Mucosa of gallbladder (tissue), 1 donor: ENCODE results near the gene AKR1D1. TPM values are rescaled to one million over a fixed set of nuclear protein-coding genes. Genes with fewer than 3 reads are reported as not detected.
A peak's percentile ranks its signal among the peaks of the same experiment; 100 is the strongest.
"Not testable (repeated sequence)": the region's sequence is repeated elsewhere in the genome, so short reads cannot be mapped to it uniquely, and the experiment has no call there.

Experiments
- DNase-seq: peaks from one replicate; pipeline ENCODE4 v3.0.0-alpha.2; 2020; ENCODE audit warnings: low spot score
- total RNA-seq: library from RNA; stranded (reverse); gene quantifications from one replicate; pipeline ENCODE4 v1.2.1, GENCODE V29; 2021
- donor health status: DM: no; HTN: no; CAD: no.

AKR1D1 gene, protein sequence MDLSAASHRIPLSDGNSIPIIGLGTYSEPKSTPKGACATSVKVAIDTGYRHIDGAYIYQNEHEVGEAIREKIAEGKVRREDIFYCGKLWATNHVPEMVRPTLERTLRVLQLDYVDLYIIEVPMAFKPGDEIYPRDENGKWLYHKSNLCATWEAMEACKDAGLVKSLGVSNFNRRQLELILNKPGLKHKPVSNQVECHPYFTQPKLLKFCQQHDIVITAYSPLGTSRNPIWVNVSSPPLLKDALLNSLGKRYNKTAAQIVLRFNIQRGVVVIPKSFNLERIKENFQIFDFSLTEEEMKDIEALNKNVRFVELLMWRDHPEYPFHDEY
- total RNA-seq = 0.37 TPM

DNA sequence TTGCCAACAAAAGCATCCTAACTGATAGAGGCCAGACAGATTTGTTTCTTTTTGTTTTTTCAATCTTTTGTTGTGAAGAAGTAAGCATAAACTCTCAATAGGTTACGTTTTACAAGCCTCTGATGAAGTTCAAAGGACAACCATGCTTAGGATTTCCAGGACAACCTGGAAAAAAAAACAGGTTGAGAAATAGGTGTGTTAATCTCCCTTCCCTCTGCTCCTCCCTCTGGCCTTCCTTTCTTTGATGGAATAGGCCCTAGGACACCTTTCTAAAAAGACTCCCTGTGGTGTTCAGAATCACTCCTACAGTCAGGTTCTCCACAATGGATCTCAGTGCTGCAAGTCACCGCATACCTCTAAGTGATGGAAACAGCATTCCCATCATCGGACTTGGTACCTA, at the start of gene AKR1D1:
TSS of gene AKR1D1 (plus strand) at position 264 of the 400 bp plus-strand sequence. CDS start at position 324, 60 bp downstream.
- DNase-seq = no peak

DNA sequence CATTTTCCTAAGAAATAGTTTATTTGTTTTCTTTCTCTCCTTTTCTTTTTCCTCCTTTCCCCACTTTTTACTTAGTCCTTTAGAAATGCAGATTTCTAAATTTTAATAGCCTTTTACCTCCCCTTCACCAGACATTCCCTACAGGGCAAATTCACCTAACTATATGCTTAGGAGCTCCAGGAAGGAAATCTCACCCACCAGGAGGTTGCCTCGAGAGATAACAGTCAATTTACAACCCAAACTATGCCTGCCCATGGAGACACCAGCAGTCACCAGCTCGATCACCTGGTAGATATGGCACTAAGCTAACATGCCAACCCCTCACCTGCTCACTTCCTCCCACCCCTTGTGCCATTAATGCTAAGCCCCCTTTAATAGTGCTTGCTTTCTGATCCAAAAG, 49.2 kb upstream of the AKR1D1 start:
- no peak for DNase-seq

DNA sequence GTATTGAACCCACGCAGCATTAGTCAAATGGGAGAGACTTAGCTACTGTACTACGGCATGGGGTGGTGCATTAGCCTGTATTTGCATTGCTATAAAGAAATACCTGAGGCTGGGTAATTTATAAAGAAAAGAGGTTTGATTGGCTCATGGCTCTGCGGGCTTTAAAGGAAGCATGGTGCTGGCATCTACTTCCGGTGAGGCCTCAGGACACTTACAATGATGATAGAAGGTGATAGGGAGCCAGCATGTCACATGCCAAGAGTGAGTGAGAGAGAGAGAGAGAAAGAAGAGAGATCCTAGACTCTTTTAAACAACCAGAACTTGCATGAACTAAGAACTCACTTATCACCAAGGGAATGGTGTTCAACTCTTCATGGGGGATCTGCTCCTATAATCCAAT, 47.1 kb upstream of the AKR1D1 start:
- no peak for DNase-seq

DNA sequence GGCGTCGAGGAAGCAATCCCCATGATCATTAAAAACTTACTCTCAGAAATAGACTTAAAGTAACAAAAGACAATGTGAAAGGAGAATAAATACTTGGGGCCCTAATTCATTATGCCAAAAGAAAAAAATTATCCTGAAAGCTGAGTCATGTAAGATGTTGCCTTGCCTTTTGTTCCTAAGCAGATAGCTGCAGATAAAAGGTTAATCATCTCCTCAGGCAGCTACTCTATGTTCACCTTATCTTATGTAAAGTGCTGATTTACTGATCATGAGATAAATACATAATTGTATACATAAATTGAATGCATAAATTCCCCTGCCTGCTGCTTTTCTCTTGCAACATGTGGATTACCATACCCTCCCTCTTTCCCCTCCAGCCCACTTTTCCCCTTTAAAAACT, 46.3 kb upstream of the AKR1D1 start:
- no peak for DNase-seq

DNA sequence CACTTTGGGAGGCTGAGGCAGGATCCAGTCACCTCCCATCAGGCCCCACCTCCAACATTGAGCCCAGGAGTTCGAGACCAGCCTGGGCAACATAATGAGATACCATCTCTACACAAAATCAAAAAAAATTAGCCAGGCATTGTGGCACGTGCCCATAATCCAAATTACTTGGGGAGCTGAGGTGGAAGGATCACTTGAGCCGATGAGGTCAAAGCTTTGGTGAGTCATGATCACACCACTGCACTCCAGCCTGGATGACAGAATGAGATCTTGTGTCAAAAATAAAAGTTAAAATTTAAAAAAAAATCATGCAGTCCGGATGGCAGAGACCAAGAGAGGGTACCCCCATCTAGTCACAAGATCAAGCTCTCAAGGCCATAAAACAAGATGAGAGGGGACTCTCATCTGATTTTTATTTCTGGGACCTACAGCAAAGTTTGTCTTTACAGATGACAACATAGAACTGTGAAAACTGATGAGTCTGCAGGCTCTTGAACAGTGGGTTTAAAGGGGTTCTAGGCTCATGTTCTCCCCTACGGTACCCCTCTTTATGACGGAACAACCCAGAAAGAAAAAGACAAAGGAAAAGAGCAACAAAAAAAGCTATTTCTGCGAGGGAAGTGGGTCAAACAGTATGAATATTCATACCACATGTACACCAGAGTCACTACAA, 45.4 kb upstream of the AKR1D1 start:
- DNase-seq = peak; percentile 26

DNA sequence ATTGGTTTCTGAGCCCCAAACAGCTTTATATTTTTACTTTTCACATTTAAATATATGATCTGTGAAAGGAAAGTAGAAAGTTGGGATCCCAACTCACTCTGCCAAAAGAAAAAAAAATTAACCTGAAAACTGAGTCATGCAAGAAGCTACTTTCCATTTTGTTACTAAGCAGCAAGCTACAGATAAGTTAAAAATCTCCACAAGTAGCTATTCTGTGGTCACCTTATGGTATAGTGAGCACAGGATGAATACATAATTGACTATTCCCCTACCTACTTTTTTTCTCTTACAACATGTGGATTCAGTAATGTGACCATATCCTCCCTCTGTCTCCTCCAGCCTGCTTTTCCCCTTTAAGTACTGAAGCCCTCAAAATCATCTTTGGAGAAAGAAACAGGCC, 44.1 kb upstream of the AKR1D1 start:
- no peak for DNase-seq

DNA sequence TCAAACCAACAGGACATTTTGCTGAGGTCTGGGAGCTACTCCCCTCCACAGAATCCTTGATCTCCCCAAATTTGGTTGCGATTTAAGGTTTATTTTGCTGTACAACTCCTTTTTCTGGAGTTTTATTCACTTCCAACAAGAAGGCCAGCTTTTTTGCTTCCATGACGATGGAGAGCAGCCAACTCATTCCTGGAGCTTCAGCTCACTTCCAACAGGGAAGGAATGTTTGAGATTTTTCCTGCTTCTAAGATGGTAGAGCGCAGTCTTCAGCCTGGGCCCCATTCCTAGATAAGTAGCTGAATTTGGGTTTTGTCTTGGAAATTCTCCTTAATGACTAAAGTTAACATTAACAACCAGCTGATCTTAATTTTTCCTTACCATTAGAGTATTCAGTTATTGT, 43.5 kb upstream of the AKR1D1 start:
- no peak for DNase-seq

DNA sequence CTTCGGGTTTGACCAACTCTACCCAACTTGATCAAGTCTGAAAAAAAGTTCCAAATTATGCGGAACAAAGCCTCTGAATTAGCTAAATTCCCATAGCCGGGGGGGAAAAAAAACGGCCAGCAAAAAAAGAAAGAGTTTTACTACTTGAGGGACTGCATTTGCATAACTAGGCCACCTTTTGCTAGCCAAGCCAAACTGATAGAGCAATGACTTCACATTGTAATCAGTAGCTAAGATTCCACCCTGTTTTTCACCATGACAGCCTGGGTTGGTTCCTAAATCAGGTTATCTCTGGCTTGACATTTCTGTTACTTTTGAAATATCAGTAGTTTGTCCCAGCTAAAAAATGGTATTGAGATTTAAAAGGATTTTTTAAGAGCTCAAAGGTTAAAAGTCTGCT, 43.0 kb upstream of the AKR1D1 start:
- no peak for DNase-seq

DNA sequence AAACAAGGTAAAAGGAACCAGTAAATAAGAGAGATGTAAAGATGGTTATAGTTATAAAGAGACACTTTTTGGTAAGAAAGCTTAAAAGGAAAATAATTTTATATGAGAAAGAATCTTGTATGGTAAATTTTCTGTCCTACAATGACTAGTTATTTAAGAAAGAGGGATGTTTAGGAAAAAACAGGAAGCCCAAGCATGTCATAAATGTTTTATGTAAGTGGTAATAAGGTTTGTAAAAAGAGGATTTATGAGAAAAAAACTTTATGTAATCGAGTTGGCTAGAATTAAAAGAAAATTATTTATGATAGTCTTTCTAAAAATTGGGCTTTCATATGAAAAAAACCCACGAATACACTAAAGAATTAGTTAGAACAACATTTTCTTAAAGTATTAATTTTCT, 40.1 kb upstream of the AKR1D1 start:
- DNase-seq = no peak

DNA sequence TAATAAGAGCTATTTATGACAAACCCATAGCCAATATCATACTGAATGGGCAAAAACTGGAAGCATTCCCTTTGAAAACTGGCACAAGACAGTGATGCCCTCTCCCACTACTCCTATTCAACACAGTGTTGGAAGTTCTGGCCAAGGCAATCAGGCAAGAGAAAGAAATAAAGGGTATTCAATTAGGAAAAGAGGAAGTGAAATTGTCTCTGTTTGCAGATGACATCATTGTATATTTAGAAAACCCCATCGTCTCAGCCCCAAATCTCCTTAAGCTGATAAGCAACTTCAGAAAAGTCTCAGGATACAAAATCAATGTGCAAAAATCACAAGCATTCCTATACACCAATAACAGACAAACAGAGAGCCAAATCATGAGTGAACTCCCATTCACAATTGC, 36.2 kb upstream of the AKR1D1 start:
- DNase-seq = not testable (repeated sequence)

DNA sequence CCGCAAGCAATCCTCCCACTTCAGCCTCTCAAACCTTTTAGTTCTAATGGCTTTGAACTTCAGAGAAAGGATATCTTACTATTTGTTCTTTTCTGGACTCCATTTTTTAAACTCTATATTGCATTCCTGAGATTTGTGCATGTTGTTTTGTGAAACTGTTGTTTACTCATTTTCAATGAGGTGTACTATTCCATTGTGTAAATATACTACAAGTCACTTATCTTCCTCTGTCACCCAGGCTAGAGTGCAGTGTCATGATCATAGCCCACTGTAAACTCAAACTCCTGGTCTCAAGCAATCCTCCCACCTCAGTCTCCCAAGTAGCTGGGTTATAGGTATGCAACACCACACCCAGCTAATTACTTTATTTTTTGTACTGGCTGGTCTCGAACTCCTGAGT, 31.4 kb upstream of the AKR1D1 start:
- DNase-seq = no peak

DNA sequence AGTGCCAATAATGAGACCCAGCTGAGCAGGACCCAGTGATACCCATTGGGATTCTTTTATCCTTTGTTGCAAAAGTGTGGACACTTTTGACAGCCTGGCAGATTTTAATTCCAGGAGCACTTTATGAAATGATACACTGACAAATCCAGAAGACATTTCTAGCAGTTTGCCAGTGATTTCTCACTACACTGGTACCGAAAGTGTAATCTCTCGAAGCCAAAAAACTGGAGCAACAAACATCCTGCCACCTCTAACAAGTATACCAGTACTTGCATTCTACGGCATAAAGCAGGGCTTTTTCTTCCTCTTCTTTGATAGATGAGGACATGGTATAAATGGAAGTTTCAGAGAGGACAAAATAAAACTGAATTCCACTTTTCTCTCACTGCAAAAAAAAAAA, 28.4 kb upstream of the AKR1D1 start:
- no peak for DNase-seq

DNA sequence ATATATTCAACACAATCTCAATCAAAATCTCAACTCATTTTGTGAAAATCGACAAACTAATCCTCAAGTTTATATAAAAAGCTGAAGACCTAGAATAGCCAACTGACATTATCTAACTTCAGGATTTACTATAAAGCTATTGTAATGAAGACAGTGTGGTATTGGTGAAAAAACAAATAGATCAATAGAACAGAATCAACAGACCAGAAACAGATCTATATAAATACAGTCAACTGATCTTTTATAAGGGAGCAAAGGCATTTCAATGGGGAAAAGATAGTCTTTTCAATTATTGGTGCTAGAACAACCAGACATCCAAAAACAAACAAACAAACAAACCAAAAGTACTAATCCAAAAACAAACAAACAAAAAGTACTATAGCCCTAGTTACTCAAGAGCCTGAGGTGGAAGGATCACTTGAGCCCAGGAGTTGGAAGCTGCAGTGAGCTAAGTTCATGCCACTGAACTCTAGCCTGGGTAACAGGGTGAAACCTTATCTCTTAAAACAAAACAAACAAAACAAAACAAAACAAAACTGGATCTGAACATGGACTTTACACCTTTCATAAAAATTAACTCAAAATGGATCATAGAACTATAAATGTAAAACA, 26.6 kb upstream of the AKR1D1 start:
- no peak for DNase-seq

DNA sequence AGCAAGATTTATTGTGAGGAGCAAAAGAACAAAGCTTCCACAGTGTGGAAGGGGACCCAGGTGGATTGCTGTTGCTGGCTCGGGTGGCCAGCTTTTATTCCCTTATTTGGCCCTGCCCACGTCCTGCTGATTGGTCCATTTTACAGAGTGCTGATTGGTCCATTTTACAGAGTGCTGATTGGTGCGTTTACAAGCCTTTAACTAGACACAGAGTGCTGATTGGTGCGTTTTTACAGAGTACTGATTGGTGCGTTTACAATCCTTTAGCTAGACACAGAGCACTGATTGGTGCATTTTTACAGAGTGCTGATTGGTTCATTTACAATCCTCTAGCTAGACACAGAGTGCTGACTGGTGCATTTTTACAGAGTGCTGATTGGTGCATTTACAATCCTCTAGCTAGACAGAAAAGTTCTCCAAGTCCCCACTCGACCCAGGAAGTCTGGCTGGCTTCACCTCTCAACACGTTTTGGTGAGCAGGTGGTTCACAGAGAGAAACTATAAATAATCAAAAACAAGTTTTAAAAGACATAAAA, 24.5 kb upstream of the AKR1D1 start:
- DNase-seq = not testable (repeated sequence)

DNA sequence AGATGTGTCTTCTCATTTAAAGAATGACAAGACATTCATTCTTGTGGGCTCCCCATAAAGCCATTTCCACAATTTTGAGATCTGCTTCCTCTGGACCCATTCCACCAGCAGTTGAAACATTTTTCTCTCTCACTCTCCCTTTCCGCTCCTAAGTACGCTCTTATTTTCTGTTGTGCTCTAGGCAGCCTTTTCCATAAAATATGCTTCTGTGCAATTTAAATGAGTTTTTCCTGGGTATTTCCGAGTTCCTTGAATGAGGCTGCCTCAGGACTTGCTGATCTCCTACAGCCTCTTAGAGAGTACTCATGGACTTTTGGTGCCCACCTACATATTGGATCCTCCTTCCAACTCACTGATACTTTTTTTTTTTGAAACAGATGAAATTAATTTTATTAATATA, 23.6 kb upstream of the AKR1D1 start:
- DNase-seq = no peak

DNA sequence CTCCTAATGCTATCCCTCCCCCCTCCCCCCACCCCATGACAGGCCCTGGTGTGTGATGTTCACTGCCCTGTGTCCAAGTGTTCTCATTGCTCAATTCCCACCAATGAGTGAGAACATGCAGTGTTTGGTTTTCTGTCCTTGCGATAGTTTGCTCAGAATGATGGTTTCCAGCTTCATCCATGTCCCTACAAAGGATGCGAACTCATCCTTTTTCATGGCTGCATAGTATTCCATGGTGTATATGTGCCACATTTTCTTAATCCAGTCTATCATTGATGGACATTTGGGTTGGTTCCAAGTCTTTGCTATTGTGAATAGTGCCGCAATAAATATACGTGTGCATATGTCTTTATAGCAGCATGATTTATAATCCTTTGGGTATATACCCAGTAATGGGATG, 20.6 kb upstream of the AKR1D1 start:
- not testable (repeated sequence) for DNase-seq

DNA sequence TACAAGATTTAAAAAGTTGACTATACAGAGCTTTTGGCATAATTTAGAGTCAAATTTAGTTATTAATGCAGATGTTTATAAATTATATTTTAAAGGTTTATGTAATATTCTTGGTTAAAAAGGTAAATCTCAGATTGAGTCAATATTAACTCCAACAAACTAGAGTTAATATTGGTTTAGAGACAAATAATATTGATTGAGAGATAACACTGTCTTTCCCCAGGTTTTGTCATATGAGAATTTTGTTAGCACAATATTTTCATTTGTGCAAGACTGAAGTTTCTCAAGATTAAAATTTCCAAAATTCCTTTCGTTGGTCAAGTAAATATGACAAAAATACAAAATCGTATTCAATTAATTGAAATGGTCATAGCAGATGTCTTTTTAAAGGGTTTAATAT, 12.9 kb upstream of the AKR1D1 start:
- no peak for DNase-seq

DNA sequence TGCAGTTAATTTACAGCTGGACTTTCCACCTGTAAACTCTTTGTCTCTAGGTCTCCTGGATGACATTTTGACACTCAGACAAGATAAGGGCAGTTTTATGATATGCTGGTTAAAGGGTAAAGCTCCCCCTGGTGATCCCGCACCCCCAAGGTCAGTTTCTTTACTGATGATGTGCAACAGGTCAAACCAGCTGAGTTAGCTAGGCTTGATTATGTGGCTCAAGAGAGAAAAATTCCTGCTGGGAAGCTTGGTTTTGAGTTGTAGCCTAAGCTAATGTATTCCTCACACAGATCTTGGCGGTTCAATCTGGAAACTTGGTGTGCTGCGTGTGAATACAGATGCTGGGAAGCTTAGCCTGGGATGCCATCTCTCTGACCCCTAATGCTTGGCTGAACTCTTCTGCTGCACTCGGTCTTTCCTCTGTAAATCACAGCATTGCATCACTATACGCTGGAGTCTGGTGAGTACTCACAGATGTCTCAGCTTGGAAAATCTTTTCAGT, 11.4 kb upstream of the AKR1D1 start:
- no peak for DNase-seq

DNA sequence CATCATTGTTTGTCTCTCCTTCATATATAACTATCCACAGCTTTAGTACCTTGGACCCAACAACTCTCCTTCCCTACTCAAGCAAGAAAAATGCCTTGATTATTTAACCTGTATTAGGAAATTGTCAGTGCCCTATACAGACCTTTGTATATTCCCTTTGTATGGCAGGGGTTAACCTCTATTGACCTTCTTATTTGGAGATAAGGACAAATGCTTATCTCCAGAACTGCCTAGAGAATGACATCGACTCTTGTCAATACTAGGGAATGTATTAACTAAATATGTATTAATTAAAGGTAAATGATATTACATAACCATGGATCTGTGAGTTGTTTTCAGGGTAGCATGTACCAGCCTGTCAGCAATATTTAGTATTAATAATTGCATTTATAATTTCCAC, 10.4 kb upstream of the AKR1D1 start:
- DNase-seq = no peak

DNA sequence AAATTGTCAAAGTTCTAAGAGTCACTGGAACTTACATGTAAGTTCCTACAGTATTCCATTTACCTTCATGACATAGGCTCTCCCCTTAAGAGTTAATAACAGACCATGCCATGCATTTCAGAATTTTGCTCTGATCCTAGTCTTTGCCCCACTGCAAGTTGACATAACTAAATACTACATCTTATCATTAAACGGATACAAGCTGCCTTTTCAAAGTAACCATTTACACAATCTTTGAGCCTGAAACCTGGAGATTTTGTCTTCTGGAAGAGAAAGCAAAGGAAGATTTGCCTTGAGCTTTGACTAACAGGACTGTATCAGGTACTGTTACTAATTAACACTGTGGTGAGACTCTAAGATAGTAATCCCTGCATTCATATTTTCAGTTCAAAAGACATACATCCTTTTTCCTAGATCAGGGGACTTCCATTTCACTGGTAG, 9.3 kb upstream of the AKR1D1 start:
- DNase-seq = no peak

DNA sequence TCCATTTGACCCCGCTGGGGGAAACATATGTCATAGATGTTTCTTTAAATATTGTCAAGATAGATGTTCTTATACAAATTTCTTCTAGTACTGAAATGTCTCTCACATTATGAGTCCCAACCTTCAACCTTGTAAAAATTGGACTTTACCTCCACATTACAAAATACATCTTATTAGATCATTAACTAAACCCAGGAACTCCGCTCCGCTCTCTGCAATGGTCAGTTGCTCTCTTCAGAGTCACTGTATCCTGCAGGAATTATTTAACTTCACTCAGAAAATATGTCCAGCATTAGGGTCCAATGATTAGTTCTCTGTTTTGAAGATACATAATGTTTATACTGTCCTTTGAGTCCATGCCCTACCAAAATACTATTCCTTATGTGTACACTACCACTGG, 8.5 kb upstream of the AKR1D1 start:
- no peak for DNase-seq

DNA sequence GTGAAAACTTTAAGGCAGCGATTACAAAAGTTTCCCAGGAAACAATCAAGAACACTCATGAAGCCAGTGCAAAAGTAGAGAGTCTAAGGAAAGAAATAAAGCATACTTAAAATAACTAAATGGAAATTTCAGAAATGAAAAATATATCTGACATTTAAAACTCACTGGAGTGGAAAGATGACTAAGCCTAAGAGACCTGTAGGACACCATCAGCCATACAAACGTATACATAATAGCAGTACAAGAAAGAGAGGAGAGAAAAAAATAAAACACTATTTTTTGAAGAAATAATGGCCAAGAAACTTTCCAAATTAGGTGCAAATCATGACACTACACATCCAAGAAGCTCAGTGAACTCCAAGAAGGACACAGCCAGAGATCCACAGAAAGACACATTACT, 5.4 kb upstream of the AKR1D1 start:
- no peak for DNase-seq

DNA sequence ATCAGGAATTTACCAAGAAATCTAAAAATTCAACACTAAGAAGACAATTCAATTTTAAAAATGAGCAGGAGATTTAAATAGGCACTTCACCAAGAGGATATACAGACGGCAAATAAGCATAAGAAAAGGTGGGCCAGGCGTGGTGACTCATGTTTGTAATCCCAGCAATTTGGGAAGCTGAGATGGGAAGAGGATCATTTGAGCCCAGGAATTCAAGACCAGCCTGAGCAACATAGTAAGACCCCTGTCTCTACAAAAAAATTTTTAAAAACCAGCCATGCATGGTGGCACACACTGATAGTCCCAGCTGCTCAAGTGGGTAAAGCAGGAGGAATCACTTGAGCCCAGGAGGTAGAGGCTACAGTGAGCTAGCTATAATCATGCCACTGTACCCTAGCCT, 3.5 kb upstream of the AKR1D1 start:
- no peak for DNase-seq
